Measurements from ENCODE around the gene CEP164. TPM values are rescaled to one million over a fixed set of nuclear protein-coding genes. Genes with fewer than 3 reads are reported as not detected.

Gene CEP164
- total and polyA plus RNA-seq, 2 of the 8 experiments (the other 6 are each of a cell fraction or from before 2014, with no cell fraction given) = 8.4 to 20.8 TPM

Other genes with a start within 250 kb of the CEP164 start
- gene SIK3, start 229.4 kb upstream of the CEP164 start, total RNA-seq (2021; fragmentation: NEBNext Ultra II Directional; extraction: Animal tissue kit (Norgen Biotek cat#: 25700)) = 32.1 and 32.6 TPM in 2 replicates
- 18.3 and 19.9 TPM in 2 replicates for gene SIK3, start 229.4 kb upstream of the CEP164 start, polyA plus RNA-seq (2011; rRNA removed)
- gene PAFAH1B2, start 183.6 kb upstream of the CEP164 start, total RNA-seq (2021; fragmentation: NEBNext Ultra II Directional; extraction: Animal tissue kit (Norgen Biotek cat#: 25700)) = 151 and 161 TPM in 2 replicates
- gene PAFAH1B2, start 183.6 kb upstream of the CEP164 start, polyA plus RNA-seq (2011; rRNA removed) = 26.2 and 38.2 TPM in 2 replicates
- gene SIDT2, start 149.1 kb upstream of the CEP164 start, total RNA-seq (2021; fragmentation: NEBNext Ultra II Directional; extraction: Animal tissue kit (Norgen Biotek cat#: 25700)) = 14.6 and 18.5 TPM in 2 replicates
- gene SIDT2, start 149.1 kb upstream of the CEP164 start, polyA plus RNA-seq (2011; rRNA removed) = 21.1 and 26.7 TPM in 2 replicates
- 300 and 301 TPM in 2 replicates for gene TAGLN, start 128.5 kb upstream of the CEP164 start, total RNA-seq (2021; fragmentation: NEBNext Ultra II Directional; extraction: Animal tissue kit (Norgen Biotek cat#: 25700))
- 140 and 150 TPM in 2 replicates for gene TAGLN, start 128.5 kb upstream of the CEP164 start, polyA plus RNA-seq (2011; rRNA removed)
- gene PCSK7, start 95.8 kb upstream of the CEP164 start, total RNA-seq (2021; fragmentation: NEBNext Ultra II Directional; extraction: Animal tissue kit (Norgen Biotek cat#: 25700)) = 38.5 and 45.6 TPM in 2 replicates
- 23.4 and 38.8 TPM in 2 replicates for gene PCSK7, start 95.8 kb upstream of the CEP164 start, polyA plus RNA-seq (2011; rRNA removed)
- gene RNF214, start 95.2 kb upstream of the CEP164 start, total RNA-seq (2021; fragmentation: NEBNext Ultra II Directional; extraction: Animal tissue kit (Norgen Biotek cat#: 25700)) = 33.7 and 35.6 TPM in 2 replicates
- 34.9 and 35.3 TPM in 2 replicates for gene RNF214, start 95.2 kb upstream of the CEP164 start, polyA plus RNA-seq (2011; rRNA removed)
- 12.2 and 14.9 TPM in 2 replicates for gene BACE1-AS, start 36.5 kb upstream of the CEP164 start, total RNA-seq (2021; fragmentation: NEBNext Ultra II Directional; extraction: Animal tissue kit (Norgen Biotek cat#: 25700))
- 11.8 and 17.4 TPM in 2 replicates for gene BACE1-AS, start 36.5 kb upstream of the CEP164 start, polyA plus RNA-seq (2011; rRNA removed)
- gene BACE1, start 11.6 kb upstream of the CEP164 start, total RNA-seq (2021; fragmentation: NEBNext Ultra II Directional; extraction: Animal tissue kit (Norgen Biotek cat#: 25700)) = 7.5 and 7.7 TPM in 2 replicates
- 7.9 and 9.5 TPM in 2 replicates for gene BACE1, start 11.6 kb upstream of the CEP164 start, polyA plus RNA-seq (2011; rRNA removed)